ENCODE data around the gene ABCC1. TPM values are rescaled to one million over a fixed set of nuclear protein-coding genes. Genes with fewer than 3 reads are reported as not detected.

The ABCC1 gene
- polyA plus RNA-seq, 3 donors = 1.4 to 23.6 (median 3.0) TPM

DNA sequence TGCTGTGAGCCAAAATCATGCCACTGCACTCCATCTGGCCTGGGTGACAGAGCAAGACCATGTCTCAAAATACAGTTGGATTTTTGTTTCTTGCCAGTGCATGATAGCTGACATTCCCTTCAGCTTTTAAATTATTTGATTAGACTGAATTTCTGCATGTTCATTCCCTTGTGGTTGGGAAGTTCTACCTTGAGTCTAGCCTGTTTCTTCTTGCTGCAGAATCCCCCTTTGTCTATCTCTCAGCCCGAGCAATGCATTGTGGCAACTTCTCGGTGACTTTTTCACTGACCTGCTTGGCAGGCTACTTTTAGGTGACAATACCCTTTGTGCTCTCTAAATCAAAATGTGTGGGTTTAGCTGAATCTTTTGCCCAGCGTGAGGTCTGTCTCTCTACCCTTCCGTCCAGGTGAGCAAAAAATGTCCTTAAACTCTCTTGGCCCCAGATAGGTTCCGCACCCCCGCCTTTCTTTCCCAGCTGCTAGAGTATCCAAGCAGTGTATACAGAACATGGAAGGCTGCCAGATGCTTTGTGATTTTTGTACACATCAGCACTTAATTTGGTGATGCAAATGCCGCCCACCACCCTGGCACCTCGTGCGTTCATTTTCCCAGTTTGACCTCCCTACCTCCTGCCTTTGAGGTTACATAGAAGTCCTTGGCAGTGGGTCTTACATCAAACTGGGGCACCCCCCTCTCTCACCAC lies 143.7 kb downstream of the ABCC1 start:
- Histone ChIP-seq H3K79me2 (ENCODE audit: insufficient read depth, low read length) (no peaks in the 10 kb centered on the region), H3K36me3 (replicated peaks in 1 of 2; ENCODE audit: control insufficient read depth in 1 of 2, insufficient read depth in 2 of 2, low read length in 2 of 2) (peaks cover 55 to 87% of the 10 kb centered on the region in 2 donors), H3K4me1 (ENCODE audit: control insufficient read depth in 1 of 2, insufficient read depth in 2 of 2, low read length in 2 of 2) (no peaks in the 10 kb centered on the region), H2AFZ (ENCODE audit: insufficient read depth, low read depth, low read length, poor library complexity, severe bottlenecking) (no peak overlapping the region), H3K9me3 (replicated peaks in 1 of 2; ENCODE audit: control insufficient read depth in 1 of 2, insufficient read depth in 1 of 2, low read length in 2 of 2) (no peaks in the 10 kb centered on the region), H3K27ac (ENCODE audit: low read depth in 1 of 2, low read length in 2 of 2) (no peak overlapping the region), H4K20me1 (ENCODE audit: insufficient read depth, low read length) (peaks cover 7% of the 10 kb centered on the region), H3K9ac (ENCODE audit: insufficient read depth, low read length, poor library complexity, severe bottlenecking) (no peak overlapping the region), H3K4me3 (replicated peaks in 1 of 3; ENCODE audit: low read depth in 2 of 3, low read length in 3 of 3) (no peak overlapping the region), H3K4me2 (replicated peaks; ENCODE audit: extremely low read depth, low read length, poor library complexity, severe bottlenecking) (no peak overlapping the region), H3K27me3 (ENCODE audit: control insufficient read depth in 2 of 2, insufficient read depth in 2 of 2, low read length in 2 of 2) (no peaks in the 10 kb centered on the region)
- no peak overlapping the region for H3K27ac Mint-ChIP-seq
- H3K9me3 Mint-ChIP-seq = no peaks in the 10 kb centered on the region
- peaks cover 78 to 93% of the 10 kb centered on the region in 2 donors for H3K36me3 Mint-ChIP-seq
- intact Hi-C loops (cut with micrococcal nuclease) = no loop called here
- WGBS (ENCODE audit: insufficient coverage) = 97% methylated on average over 8 of the region's 9 CpGs
- peaks cover 2% of the 10 kb centered on the region for H3K4me1 Mint-ChIP-seq
- H3K27me3 Mint-ChIP-seq (ENCODE audit: low read depth in 3 of 3) = peaks cover 0 to 2% (median 0%) of the 10 kb centered on the region in 3 donors
- DNase-seq = no peak
- H3K4me3 Mint-ChIP-seq = peak overlapping the region in 1 of 2 donors; percentile 37
- TF ChIP-seq, protein P1, sequence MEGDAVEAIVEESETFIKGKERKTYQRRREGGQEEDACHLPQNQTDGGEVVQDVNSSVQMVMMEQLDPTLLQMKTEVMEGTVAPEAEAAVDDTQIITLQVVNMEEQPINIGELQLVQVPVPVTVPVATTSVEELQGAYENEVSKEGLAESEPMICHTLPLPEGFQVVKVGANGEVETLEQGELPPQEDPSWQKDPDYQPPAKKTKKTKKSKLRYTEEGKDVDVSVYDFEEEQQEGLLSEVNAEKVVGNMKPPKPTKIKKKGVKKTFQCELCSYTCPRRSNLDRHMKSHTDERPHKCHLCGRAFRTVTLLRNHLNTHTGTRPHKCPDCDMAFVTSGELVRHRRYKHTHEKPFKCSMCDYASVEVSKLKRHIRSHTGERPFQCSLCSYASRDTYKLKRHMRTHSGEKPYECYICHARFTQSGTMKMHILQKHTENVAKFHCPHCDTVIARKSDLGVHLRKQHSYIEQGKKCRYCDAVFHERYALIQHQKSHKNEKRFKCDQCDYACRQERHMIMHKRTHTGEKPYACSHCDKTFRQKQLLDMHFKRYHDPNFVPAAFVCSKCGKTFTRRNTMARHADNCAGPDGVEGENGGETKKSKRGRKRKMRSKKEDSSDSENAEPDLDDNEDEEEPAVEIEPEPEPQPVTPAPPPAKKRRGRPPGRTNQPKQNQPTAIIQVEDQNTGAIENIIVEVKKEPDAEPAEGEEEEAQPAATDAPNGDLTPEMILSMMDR (IDR thresholded peaks at IDR 0.05) = no peak

DNA sequence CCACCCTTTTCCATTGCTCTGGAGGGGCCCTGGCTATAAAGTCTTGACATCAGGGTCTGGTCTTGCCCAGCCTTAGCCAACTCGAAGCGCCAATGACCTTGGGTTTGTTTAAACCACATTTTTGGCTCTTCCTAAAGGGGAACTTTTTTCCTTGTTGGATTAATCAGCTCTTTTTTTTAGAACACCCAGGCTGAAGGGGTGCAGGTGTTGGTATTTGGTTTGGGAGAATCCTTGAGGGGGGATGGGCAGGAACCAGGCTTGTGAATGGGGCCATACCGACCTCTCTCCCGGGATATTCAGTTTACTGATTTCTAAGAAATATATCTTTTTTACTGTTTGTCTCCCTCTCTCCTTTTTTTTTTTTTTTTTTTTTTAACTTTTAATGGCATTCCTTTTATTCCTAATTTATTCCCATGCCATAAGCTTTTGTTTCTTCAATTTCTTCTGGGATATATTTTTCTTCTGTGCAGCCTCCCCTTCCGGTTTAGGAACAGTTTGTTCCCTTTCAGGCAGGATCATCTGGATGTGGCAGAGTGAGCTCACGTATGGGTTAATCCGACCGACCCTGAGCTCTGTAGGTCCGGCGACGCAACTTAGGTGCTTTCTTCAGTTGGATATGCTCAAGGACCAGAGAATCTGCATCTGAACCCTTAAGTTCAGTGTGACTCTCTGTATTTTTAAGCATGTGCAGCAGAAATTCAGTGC lies 144.4 kb downstream of the ABCC1 start:
- Histone ChIP-seq H3K27me3 (ENCODE audit: control insufficient read depth in 2 of 2, insufficient read depth in 2 of 2, low read length in 2 of 2) (no peaks in the 10 kb centered on the region), H2AFZ (ENCODE audit: insufficient read depth, low read depth, low read length, poor library complexity, severe bottlenecking) (no peak overlapping the region), H3K9me3 (replicated peaks in 1 of 2; ENCODE audit: control insufficient read depth in 1 of 2, insufficient read depth in 1 of 2, low read length in 2 of 2) (no peaks in the 10 kb centered on the region), H3K27ac (ENCODE audit: low read depth in 1 of 2, low read length in 2 of 2) (no peak overlapping the region), H3K4me2 (replicated peaks; ENCODE audit: extremely low read depth, low read length, poor library complexity, severe bottlenecking) (no peak overlapping the region), H3K9ac (ENCODE audit: insufficient read depth, low read length, poor library complexity, severe bottlenecking) (no peak overlapping the region), H3K36me3 (replicated peaks in 1 of 2; ENCODE audit: control insufficient read depth in 1 of 2, insufficient read depth in 2 of 2, low read length in 2 of 2) (peaks cover 61 to 87% of the 10 kb centered on the region in 2 donors), H3K4me1 (ENCODE audit: control insufficient read depth in 1 of 2, insufficient read depth in 2 of 2, low read length in 2 of 2) (no peaks in the 10 kb centered on the region), H3K4me3 (replicated peaks in 1 of 3; ENCODE audit: low read depth in 2 of 3, low read length in 3 of 3) (no peak overlapping the region), H4K20me1 (ENCODE audit: insufficient read depth, low read length) (peaks cover 7% of the 10 kb centered on the region), H3K79me2 (ENCODE audit: insufficient read depth, low read length) (no peaks in the 10 kb centered on the region)
- H3K4me3 Mint-ChIP-seq = no peak overlapping the region
- H3K27me3 Mint-ChIP-seq (ENCODE audit: low read depth in 3 of 3) = peaks cover 0 to 2% (median 0%) of the 10 kb centered on the region in 3 donors
- intact Hi-C loops (cut with micrococcal nuclease) = no loop called here
- peaks cover 2% of the 10 kb centered on the region for H3K4me1 Mint-ChIP-seq
- TF ChIP-seq, protein P1 (IDR thresholded peaks at IDR 0.05) = no peak
- no peak for DNase-seq
- peak overlapping the region in 1 of 7 donors; percentile 24 for H3K27ac Mint-ChIP-seq
- WGBS (ENCODE audit: insufficient coverage) = 84% methylated on average over 8 of the region's 11 CpGs
- H3K36me3 Mint-ChIP-seq = peaks cover 77 to 93% of the 10 kb centered on the region in 2 donors
- no peaks in the 10 kb centered on the region for H3K9me3 Mint-ChIP-seq
